NCI-H1694 treated with DMSO at 0.1 percent for 48 hours (cell line): ENCODE data around the gene LILRB5.
"Not testable (repeated sequence)": the region's sequence is repeated elsewhere in the genome, so short reads cannot be mapped to it uniquely, and the experiment has no call there.

Experiments used
- DNase-seq: peaks from one replicate; lab custom pipeline; 2025; lab: John Stamatoyannopoulos, UW

LILRB5 gene

DNA sequence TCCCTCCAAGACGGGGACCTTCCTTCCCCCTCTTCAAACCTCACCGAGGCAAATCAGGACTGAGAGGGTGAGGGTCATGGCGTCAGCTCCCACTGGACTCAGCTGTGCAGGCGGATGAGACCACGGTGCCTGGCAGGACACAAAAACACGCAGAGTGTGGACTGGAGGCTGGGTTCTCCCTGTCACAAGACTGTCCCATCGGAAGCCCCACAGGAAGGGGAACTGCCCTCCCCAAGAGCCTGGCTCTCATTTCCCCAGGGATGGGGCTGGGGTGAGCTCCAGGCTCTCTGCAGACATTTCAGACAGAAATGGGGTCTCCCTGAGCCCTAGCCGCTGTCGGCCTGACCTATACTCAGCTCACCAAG, at the start of gene LILRB5:
Gene LILRB5 (minus strand): TSS at position 158 of the 365 bp plus-strand sequence. CDS start 80 bp downstream, at position 78.
- DNase-seq, result no peak

DNA sequence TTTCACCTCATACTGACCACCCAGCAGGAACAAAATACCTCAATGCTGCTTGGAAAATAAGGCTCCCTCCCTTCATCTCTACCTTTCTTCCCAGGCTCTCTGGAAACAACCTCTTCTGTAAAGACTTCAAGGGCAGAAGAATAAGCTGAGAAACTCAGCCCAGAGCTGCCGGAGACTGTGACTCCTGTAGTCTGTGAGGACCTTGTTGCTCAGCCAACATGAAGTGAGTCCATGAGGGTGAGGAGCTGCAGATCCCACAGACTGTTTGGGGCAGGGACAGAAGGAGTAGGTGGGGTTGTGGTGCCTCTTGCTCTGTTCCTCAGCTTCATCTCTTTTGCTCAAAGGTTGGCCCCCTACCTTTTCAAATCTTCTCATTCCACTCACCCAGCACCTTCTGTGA, 48.1 kb upstream of the LILRB5 start:
- no peak for DNase-seq

DNA sequence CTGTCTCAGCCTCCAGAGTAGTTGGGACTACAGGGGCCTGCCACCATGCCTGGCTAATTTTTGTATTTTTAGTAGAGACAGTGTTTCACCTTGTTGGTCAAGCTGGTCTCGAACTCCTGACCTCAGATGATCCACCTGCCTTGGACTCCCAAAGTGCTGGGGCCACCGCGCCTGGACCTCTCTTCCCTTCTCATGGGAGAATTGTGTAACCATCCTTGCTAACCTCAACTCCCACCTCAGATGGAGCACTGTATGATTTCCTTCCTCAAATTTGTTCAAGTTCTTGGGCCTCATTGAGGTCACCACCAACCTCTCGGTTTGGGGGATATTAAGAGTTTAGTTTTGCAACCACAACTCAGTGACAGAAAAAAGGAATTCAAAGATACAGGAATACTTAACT, 45.2 kb upstream of the LILRB5 start:
- DNase-seq, result no peak

DNA sequence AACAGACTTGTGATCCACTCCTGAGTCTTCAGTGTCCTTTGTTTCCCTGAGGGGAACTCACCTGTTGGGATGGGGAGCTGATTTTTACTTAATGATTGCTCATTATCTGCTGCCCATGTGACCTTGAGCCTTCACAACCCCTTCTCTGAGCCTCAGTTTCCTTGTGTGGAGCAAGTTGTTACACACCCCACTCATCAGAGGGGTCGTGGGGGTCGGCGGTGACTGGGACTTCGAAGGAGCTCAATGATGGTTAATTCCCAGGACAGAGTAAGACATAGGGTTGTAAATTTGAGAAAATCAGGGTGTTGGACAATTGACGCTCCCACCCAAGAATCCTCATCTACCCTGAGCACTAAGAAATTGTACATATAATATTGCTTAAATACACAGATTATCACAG, 42.4 kb upstream of the LILRB5 start:
- DNase-seq, result no peak

DNA sequence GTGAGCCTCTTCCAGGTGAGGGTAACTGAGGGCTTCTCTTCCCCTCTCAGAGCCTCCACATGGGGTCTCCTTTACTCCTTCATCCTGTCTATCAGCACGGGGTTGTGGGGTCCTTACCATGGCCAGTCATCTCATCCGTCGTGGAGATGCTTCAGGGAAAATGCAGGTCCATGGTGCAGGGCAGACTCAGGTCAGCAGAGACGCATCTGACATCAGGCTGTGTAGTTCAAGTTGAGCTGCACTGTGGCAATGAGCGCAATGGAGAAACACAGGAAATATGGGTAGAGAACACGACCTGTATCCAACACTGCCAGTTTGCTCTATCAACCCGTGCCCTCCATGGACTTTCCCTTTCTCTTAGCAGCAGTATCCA, 42.0 kb upstream of the LILRB5 start:
- DNase-seq, result no peak

DNA sequence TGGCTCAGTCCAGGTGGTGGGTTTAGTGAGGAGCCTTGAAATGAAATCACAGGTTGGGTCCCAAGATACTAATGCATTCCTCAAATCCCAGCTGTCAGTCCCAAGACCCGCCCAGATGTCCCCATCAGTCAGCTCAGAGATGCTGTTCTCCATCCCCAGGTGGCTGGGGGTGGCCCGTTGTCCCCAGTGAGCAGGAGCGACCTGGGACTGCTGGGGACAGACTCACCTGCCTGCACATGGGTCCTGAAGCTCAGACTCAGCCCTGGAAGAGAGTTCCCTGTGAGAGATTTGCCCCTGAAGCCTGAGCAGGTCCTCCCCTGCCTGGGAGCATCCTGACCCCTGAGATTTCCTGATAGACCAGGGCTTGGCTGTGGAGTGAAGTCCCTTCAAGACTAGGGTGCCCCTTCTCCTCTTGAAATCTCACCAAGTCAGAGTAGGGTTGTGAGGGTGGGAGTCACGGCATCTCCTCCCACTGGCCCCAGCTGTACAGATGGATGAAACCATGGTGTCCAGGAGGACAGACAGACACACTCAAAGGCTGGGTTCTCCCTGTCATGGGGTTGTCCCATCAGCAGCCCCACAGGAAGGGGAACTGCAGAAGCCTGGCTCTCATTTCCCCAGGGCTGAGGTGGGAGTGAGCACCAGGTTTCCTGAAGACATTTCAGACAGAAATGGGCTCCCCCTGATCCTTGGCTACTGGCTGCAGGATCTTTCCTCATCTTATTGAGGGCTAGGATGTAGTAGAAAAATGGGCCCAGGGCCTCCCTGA, 41.5 kb upstream of the LILRB5 start:
- no peak for DNase-seq

DNA sequence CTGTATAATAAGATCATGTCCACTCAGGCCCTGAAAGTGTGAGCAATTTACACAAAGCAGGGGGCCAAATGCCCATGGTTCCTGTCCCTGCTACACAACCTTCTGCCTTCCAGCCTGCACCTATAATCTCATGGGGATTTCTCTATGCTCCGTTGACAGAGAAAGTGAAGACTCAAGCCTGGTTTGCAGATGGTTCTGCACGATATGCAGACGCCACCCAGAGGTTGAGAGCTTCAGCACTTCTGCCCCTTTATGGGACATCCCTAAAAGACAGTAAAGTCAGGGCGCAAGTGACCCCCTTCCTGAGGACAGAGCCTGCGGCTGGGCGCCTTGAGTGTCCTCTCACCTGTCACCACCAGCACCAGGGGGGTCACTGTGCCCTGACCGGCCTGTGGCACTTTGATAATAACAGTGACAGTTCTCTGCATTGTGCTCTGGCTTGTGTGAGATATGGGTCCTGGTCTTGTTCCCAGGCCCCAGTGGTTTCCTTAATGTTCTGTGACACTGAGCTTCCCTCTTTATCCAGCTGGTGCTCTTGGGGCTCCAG, 40.8 kb upstream of the LILRB5 start:
- DNase-seq, result no peak

DNA sequence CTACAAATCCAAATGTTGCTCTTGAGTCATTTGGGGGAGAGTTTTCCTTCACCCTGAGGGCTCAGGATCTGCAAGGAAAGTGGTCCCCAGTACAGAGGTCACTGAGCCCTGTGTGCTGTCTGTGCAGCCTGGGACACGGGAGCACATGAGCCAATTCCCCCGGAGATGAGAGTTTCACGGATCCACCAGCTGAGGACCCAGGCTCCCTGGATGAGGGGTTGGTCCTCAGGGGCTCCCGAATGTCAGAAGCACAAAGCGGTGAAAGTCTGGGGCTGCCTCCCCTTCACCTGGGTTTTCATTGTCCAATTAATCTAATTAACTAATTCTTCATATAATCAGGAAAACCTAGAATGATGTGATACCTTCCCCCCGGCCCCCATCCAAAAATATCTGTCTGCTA, 37.5 kb upstream of the LILRB5 start:
- no peak for DNase-seq

DNA sequence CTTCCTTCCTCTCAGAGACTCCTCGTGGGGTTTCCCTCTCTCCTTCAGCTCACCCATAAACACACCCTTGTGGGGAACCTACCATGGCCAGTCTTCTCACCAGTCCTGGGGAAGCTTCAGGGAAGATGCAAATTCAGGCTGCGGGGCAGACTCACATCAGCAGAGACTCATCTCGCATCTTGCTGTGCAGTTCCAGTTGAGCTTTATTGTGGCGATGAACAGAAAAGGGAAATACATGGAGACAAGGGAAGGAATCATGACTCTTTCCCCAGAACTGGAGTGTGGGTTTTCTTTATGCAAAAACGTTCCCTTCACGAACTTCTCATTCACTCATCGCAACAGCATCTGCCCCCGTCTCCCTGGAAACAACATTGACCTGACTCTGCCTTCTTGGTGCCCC, 32.1 kb upstream of the LILRB5 start:
- not testable (repeated sequence) for DNase-seq

DNA sequence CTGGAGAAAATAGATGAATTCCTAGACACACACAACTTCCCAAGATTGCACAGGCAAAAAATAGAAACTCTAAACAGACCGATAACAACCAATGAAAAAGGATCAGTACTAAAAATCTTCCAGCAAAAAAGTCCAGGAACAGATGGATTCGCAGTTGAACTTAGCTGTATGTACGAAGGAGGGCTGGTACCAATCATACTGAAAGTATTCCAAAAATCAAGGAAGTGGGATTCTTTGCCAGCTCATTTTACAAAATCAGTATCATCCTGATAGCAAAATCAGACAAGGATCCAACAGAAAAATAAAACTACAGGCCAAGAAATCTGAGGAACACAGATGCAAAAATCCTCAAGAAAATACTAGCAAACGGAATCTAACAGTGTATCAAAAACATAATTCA, 30.4 kb upstream of the LILRB5 start:
- no peak for DNase-seq

DNA sequence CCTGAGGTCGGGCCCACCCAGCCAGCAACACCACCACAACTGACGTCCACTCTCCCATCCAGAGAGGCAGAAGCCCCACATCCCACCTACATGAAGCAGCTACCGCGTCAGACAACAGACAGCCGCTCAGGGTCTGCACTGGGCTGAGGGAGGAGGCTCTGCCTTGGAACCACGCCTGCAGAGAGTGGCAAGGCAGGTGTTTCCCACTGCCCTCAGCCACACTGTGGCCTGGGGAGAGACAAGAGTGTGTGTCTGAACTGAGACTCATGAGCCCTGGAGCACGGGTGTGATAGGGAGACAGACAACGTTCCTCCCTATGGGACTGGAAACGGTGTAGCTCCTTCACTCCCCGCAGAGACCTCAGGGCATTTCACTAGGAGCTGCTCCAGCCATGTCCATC, 29.2 kb upstream of the LILRB5 start:
- DNase-seq, result not testable (repeated sequence)

DNA sequence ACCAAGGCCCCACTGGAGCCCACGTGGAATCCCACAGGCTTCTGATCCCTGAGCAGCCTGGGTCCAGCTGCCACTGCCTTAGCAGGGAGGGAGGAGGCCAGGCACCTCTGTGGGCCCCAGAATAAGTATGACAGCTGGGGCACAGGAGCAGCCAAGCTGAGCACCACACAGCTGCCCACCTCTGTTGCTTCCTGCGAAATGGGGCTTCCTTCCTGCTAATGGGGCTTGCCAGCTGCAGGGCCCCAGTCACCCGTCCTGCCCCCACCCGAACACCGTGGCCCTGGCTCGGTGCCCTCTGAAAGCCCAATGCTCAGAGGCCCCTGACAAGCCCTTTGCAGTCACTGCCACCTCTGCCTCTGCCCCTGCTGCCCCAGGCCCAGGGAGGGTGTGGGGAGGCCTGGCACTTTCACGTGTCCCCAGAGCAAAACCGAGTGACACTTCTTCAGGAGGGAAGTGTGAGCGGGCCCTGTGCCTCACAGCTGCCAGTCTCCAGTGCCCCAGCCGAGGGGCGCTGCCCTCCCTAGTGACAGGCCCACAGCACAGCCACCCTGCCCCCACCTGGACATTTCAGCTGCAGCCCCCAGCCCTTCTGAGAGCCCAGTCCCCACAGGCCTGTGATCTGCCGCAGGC, 28.5 kb upstream of the LILRB5 start:
- not testable (repeated sequence) for DNase-seq

DNA sequence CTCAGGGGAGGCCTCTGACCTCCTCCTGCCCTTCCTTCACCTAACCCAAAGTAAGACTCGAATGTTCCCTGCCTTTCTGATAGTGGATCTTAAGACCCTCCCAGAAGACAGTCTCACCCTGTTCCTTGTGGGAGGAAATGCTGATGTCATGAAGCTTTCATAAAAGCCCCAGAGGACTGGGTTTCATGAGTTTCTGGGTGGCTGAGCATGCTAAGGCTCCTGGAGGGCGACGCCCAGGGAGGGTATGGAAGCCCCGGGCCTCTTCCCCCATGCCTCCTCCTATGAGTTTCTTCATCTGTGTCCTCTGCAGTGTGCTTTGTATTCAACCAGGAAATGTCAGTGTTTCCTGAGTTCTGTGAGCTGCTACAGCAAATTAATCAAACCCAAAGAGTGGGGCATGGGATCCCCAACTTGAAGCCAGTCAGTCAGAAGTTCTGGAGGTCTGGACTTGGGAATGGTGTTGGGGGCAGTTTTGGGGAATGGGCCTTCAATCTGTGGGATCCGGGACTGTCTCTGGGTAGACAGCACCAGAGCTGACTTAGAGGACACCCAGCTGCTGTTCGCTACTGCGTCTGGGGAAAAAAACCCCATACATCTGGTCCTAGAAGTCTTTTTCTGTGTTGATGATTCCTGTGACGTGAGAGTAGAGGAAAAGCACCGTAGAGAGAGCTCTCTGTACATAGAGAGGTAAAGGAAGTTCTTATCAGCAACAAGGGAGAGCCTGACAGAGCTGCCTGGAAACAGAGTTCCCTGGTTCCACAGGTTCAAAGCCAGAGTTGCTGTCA, 25.8 kb upstream of the LILRB5 start:
- no peak for DNase-seq

DNA sequence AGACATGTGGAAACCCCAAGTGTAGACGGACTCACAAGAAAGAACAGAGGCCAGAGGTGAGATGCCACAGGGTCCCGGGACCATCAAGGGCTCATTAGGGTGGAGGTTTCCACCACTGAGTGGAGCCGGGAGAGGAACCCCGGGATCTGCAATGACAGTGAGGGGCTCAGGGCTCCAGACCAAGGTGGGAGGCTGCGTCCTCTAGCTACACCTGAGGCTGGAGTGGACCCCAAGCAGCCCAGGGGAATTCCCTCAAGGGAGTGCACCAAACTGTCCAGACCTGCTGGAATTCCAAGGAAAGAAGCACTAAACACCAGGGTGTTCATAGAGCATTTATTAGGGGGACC, 24.6 kb upstream of the LILRB5 start:
- DNase-seq, result not testable (repeated sequence)

DNA sequence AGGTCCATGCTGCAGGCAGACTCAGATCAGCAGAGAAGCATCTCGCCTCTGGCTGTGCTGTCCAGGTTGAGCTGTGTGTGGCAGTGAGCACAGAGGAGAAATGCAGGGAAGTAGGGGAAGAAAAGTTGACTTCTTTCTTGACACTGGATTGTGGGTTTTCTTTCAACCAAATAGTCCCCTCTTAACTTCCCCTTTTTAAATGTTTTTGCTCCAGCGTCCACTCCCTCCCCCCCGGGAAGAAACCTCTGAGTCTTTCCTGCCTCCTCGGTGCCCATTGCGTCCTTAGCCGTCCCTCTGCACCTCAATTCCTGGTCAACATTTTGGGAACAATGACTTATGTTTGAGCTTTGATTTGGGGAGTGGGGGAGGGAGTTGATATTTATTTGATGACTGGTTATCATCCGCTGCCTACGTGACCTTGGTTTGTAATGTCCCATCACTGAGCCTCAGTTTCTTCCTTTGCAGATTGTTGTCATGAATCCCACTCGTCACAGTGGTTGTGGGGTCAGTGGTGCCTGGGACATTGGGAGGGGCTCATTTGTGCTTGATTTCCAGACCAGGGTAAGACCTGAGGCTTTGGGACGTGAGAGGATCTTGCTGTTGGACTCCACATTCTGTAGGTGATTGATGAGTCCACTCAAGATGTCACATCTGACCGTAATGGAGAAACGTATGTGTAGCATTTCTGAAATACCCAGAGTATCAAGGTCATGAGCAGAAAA, 24.1 kb upstream of the LILRB5 start, which contains the start of gene LILRB2:
Gene LILRB2 (minus strand): TSS at position 104 of the 722 bp plus-strand sequence. CDS start 614 bp downstream, outside the sequence.
- no peak for DNase-seq

DNA sequence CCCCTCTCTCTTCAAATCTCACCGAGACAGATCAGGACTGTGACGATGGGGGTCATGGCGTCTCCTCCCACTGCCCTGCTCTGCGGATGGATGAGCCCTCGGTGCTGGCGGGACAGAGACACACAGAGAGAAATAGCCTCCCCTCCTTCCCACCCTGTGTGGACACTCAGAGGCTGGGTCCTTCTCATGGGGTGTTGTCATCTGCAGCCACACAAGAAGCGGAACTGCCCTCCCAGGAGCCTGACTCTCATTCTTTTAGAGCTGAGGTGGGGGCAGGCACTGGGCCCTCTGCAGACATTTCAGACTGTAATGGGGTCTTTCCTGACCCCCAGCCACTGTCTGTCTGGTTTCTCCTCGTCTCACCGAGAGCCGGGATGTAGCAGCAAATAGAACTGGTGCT, 23.4 kb upstream of the LILRB5 start:
- DNase-seq, result not testable (repeated sequence)

DNA sequence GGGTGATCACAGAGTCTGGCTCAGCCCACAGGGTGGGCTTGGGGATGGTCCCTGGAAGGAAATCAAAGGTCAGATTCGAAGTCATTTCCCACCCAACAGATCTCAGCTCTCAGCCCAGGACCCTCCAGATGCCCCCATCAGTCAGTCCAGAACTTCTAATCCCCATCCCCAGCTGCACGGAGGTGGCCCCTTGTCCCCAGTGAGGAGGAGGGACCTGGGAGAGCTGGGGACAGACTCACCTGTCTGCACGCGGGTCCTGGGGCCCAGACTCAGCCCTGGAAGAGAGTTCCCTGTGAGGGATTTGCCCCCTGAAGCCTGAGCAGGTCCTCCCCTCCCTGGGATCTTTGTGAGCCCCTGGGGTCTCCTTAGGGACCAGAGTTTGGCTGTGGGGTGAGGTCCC, 23.0 kb upstream of the LILRB5 start:
- DNase-seq, result not testable (repeated sequence)

DNA sequence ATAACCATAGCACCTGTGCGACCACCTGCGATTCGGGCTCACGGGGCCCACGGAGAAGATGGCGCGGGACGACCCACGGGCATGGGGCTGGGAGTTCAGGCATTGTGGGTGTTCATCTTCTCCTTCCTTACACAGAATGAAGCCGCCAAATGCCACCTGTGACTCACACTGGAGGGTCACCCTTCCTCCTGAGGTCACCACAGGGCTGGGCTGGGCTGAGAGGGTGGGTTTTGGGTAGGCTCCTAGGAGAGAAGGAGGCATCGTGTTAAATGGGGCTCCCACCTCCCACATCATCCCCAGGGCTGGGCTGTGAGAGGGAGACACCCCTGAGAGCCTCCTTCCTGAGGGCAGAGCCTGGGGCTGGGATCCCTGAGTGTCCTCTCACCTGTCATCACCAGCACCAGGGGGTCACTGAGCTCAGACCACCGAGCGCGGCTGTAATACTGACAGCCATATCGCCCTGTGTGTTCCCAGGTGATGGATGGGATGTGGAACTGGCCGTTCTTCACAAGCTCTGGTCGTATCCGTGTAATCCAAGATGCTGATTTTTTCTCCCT, 22.4 kb upstream of the LILRB5 start:
- DNase-seq, result no peak

DNA sequence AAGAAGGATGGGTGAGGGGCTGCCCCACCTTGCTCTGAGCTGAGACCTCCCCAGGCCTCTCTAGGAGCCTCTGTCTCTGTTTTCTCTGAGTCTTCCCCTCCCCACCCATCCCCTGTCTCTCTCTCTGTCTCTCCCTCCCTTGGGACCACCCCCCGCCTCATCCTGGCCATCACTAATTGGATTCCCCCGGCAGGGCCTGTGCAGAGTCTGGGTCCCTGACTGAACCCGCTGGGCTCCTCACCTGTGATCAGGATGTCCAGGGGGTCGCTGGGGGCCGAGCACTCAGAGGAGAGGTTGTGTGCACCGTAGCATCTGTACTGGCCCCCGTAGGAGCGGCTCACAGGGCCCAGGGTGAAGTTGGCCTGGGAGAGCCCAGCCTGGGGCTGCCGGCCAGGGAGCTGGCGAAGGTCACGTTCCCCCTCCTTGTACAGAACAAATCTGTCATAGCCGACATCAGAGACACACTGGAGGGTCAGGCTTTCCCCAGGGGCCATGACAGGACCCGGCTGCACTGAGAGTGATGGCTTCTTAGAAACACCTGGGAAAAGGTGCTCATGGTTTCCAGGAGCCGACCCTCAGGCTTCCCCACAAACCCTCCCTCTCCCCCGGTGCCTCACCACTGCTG, 21.6 kb upstream of the LILRB5 start:
- not testable (repeated sequence) for DNase-seq

DNA sequence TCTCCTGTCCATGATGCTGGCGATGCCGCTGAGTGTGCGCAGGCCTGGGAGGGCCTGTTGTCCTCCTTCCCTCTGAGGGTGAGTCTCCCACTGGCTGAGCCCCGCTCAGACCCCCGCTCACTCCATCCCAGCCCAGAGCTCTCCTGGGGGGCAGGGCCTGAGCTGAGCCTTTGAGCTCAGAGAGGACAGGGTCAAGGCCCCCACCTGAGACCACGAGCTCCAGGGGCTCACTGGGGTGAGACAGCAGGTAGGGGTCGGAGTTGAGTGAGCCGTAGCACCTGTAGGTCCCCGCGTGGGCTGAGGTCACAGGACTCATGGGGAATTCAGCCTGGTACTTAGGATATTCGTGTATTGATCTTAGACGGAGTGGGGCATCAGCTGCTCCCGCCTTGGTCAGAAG, 21.0 kb upstream of the LILRB5 start:
- not testable (repeated sequence) for DNase-seq

DNA sequence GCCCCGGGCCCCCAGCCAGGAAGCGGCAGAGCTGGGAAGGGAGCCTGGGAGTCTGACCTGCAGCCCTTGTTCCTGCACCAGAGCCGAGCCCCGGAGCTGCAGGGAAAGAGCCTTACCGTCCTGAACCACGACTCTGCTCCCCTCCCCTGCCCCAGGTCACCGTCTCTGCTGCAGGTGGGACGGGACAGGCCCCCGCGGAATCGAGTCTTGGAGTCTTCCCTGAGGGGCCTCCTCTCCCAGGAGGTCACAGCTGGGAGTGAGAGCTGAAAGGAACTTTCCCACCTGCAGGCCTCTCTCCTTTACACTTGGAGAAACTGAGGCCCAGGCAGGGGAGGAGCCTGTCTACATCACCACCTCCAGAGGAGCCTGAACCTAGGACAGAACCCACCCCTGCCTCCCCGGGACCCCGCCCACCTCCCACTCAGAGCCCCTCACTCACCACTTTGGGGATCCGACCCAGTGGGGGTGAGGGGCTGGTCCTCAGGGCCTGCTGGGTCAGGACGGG, 20.1 kb upstream of the LILRB5 start:
- DNase-seq, result not testable (repeated sequence)
